Heart right ventricle (tissue), 16 donors: ENCODE measurements around the gene CFAP157. TPM values are rescaled to one million over a fixed set of nuclear protein-coding genes. Genes with fewer than 3 reads are reported as not detected.

Experiments
- ATAC-seq, 8 donors: fragments of 200-7000 bp; cut with Tn5 transposase; one replicate each; pipeline ENCODE4 v1.9.1; 2020; ENCODE audit warnings: mild to moderate bottlenecking in 8 of 8, moderate library complexity in 8 of 8, moderate number of reproducible peaks in 1 of 8
- DNase-seq, 2 donors: peaks; one replicate each; pipeline ENCODE4 v3.0.0-alpha.2; 2020
- H3K27ac ChIP-seq, 10 donors: fragments of 200-600 bp; sonication (generic) in 2 of 10; one replicate each; pipeline versions ENCODE4 v1.5.0 to v1.8.0; 2020 to 2022; ENCODE audit warnings: mild to moderate bottlenecking in 3 of 10
- H3K27me3 ChIP-seq, 7 donors: fragments of 200-600 bp; one replicate each; pipeline ENCODE4 v1.8.0; 2021 to 2022; ENCODE audit warnings: mild to moderate bottlenecking in 2 of 7
- H3K36me3 ChIP-seq, 9 donors: fragments of 200-600 bp; sonication (generic) in 1 of 9; one replicate each; pipeline versions ENCODE4 v1.5.0 to v1.8.0; 2020 to 2022; ENCODE audit warnings: mild to moderate bottlenecking in 2 of 9
- H3K4me1 ChIP-seq, 9 donors: fragments of 200-600 bp; sonication (generic) in 1 of 9; one replicate each; pipeline versions ENCODE4 v1.5.0 to v1.8.0; 2020 to 2022; ENCODE audit warnings: mild to moderate bottlenecking in 4 of 9
- H3K4me3 ChIP-seq, 10 donors: fragments of 200-600 bp; sonication (generic) in 2 of 10; one replicate each; pipeline versions ENCODE4 v1.5.0 to v1.8.0; 2020 to 2022; ENCODE audit warnings: mild to moderate bottlenecking in 7 of 10, moderate library complexity in 2 of 10
- H3K9me3 ChIP-seq, 11 donors: fragments of 200-600 bp in 10 of 11; sonication (generic) in 2 of 11; one replicate each; pipeline versions ENCODE4 v1.5.0 to v1.8.0; 2013 to 2022; ENCODE audit warnings: mild to moderate bottlenecking in 2 of 11, control low read depth in 1 of 11, moderate library complexity in 1 of 11
- WGBS, 2 donors: extraction: QIAGEN DNeasy Blood & Tissue Kit; methylation state at CpG; one replicate each; pipeline ENCODE4 v1.1.7; 2013; ENCODE audit warnings: inconsistent platforms in 1 of 2; 5-methylcytosine and 5-hydroxymethylcytosine counted together
- intact Hi-C, 10 donors: fragments of 100-400 bp; cut with DNase I; formaldehyde crosslinking; loops; one replicate each; pipeline versions ENCODE4 v1.11.1 to v1.14.2; 2022
- polyA plus RNA-seq, 2 donors: library from polyadenylated mRNA; stranded (reverse); fragments of 200-250 nt; gene quantifications; one replicate each; pipeline ENCODE4 v1.2.3, GENCODE V29; 2013
- total RNA-seq, 10 donors: library from RNA; stranded (reverse); fragmentation: NEBNext Ultra II Directional in 3 of 10; extraction: Animal tissue kit (Norgen Biotek cat#: 25700) in 3 of 10; gene quantifications; one replicate each; pipeline versions ENCODE4 v1.2.1 to v1.2.4, GENCODE V29; 2021 to 2023
- TF ChIP-seq, protein P1 (sequence below), 9 donors: fragments of 200-600 bp; sonication (generic) in 2 of 9; IDR thresholded peaks; one replicate each; pipeline versions ENCODE4 v1.5.0 to v1.8.0; 2021 to 2022; ENCODE audit warnings: antibody characterized with exemption in 9 of 9, mild to moderate bottlenecking in 5 of 9, moderate library complexity in 1 of 9
- donor health status: Arrhythmogenic right ventricular cardiomyopathy.
- donor health status: ischemic (EF 13 %, LVEDD 7.1; RV severe dilation, severe dysfunction).
- donor health status: healthy with polysubstance abuse.
- donor health status: DM: no; HTN: yes; CAD: no.
- donor health status: DM: no; HTN: no; CAD: no.
- donor health status: ischemic (EF 25% LVEDD 6.9; RV normal size, moderate dysfunction).
- donor health status: ischemic (EF 25% LVEDD 5.7; RV mildly dilated, moderate dysfunction).
- donor health status: healthy.
- donor health status: DM: yes; HTN: yes; CAD: no.
- donor health status: Ischemic cardiomyopathy.
- donor health status: ischemic (EF 35%, LVEDD 5.7; RV mildly dilated, moderate dysfunction).
- donor health status: nonischemic (EF 11% LVEDD 7.7; RV severe dilation, severe dysfunction).
- donor health status: DM: yes; HTN: yes; CAD: no.
- donor health status: PGD.
- donor health status: ischemic (EF 29% LVEDD 5.4; RV normal size, mild dysfunction).
- donor health status: nonischemic (EF 23%, LVEDD 6.1; RV moderate dilation, normal function).

The CFAP157 gene
- total and polyA plus RNA-seq, 12 donors: 0.10 to 0.19 (median 0.14) TPM; not detected in 8

GRCh38 chr9:127762111-127762676 is 55.4 kb downstream of the CFAP157 start:
- peak; percentile 70 to 91 for DNase-seq
- H3K27me3 ChIP-seq: peaks cover 0 to 5% (median 0%) of the 10 kb centered on the region in 7 donors
- H3K4me1 ChIP-seq: peaks cover 13 to 97% (median 66%) of the 10 kb centered on the region in 9 donors
- ATAC-seq: peak; percentile 70 to 85 (median 78)
- 33 to 39% methylated on average over 16 of the region's 16 CpGs for WGBS, 2 donors
- no peaks in the 10 kb centered on the region for H3K9me3 ChIP-seq
- H3K36me3 ChIP-seq: peaks cover 0 to 58% (median 0%) of the 10 kb centered on the region in 9 donors
- H3K27ac ChIP-seq: peak overlapping the region; percentile 75 to 97 (median 88)
- intact Hi-C loops: loop anchor here in 1 of 10 donors (5.0 kb wide), 1 partner anchor 95 kb away; no protein-coding TSS in a partner anchor
- TF ChIP-seq, protein P1, sequence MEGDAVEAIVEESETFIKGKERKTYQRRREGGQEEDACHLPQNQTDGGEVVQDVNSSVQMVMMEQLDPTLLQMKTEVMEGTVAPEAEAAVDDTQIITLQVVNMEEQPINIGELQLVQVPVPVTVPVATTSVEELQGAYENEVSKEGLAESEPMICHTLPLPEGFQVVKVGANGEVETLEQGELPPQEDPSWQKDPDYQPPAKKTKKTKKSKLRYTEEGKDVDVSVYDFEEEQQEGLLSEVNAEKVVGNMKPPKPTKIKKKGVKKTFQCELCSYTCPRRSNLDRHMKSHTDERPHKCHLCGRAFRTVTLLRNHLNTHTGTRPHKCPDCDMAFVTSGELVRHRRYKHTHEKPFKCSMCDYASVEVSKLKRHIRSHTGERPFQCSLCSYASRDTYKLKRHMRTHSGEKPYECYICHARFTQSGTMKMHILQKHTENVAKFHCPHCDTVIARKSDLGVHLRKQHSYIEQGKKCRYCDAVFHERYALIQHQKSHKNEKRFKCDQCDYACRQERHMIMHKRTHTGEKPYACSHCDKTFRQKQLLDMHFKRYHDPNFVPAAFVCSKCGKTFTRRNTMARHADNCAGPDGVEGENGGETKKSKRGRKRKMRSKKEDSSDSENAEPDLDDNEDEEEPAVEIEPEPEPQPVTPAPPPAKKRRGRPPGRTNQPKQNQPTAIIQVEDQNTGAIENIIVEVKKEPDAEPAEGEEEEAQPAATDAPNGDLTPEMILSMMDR (IDR thresholded peaks at IDR 0.05): no peak
- H3K4me3 ChIP-seq: peak overlapping the region in 9 of 10 donors; percentile 27 to 54 (median 40)

- Histone ChIP-seq H3K27me3 (peaks cover 0 to 4% (median 0%) of the 10 kb centered on the region in 7 donors), H3K4me1 (peaks cover 13 to 99% (median 81%) of the 10 kb centered on the region in 9 donors), H3K4me3 (peak overlapping the region in 1 of 10 donors; percentile 54), H3K9me3 (no peaks in the 10 kb centered on the region), H3K27ac (peak overlapping the region; percentile 73 to 97 (median 88)), H3K36me3 (peaks cover 0 to 42% (median 0%) of the 10 kb centered on the region in 9 donors)
- DNase-seq: peak; percentile 73 to 85
- TF ChIP-seq, protein P1 (IDR thresholded peaks at IDR 0.05): peak; percentile 20 to 66 (median 55)
- 30 to 37% methylated on average over 7 of the region's 7 CpGs for WGBS, 2 donors
- intact Hi-C loops: loop anchor here in 1 of 10 donors (5.0 kb wide), 1 partner anchor 93 kb away; no protein-coding TSS in a partner anchor
- ATAC-seq: peak; percentile 60 to 86 (median 76)
These were observed 57.2 kb downstream of the CFAP157 start for GRCh38 chr9:127763918-127764384.

- ATAC-seq (no peak), DNase-seq (no peak)
- Histone ChIP-seq H3K4me1 (peaks cover 13 to 99% (median 86%) of the 10 kb centered on the region in 9 donors), H3K27ac (peak overlapping the region in 9 of 10 donors; percentile 67 to 97 (median 88)), H3K27me3 (no peaks in the 10 kb centered on the region), H3K4me3 (no peak overlapping the region), H3K36me3 (peaks cover 0 to 29% (median 0%) of the 10 kb centered on the region in 9 donors), H3K9me3 (no peaks in the 10 kb centered on the region)
- 51 to 78% methylated on average over 1 of the region's 1 CpG for WGBS, 2 donors
- intact Hi-C loops: no loop called here
- TF ChIP-seq, protein P1 (IDR thresholded peaks at IDR 0.05): no peak
These were observed 58.6 kb downstream of the CFAP157 start for GRCh38 chr9:127765418-127765817.

Other genes starting within 250 kb of the CFAP157 start
- gene STXBP1, start 94.7 kb upstream of the CFAP157 start, total RNA-seq: 10 to 100 TPM; 36.8 to 59.2 (median 49.4) TPM
- gene STXBP1, start 94.7 kb upstream of the CFAP157 start, polyA plus RNA-seq: 10 to 100 TPM; 14.4 to 16.5 TPM
- 10 to 100 TPM in 8 of 10 donors, 1 to 10 TPM in 2; 8.1 to 14.1 (median 11.5) TPM for gene PTRH1, start 8.7 kb downstream of the CFAP157 start, total RNA-seq
- 10 to 100 TPM; 10.8 to 47.0 TPM for gene PTRH1, start 8.7 kb downstream of the CFAP157 start, polyA plus RNA-seq
- gene TTC16, start 9.1 kb downstream of the CFAP157 start, total RNA-seq: under 1 TPM in 9 of 10 donors, not detected in 1; 0.04 to 0.61 (median 0.32) TPM
- gene TTC16, start 9.1 kb downstream of the CFAP157 start, polyA plus RNA-seq: 1 to 10 TPM in 1 of 2 donors, under 1 TPM in 1; 0.04 to 1.4 TPM
- gene TOR2A, start 28.3 kb downstream of the CFAP157 start, total RNA-seq: 1 to 10 TPM; 1.5 to 6.3 (median 2.2) TPM
- gene TOR2A, start 28.3 kb downstream of the CFAP157 start, polyA plus RNA-seq: 1 to 10 TPM; 6.9 to 7.6 TPM
- gene SH2D3C, start 71.7 kb downstream of the CFAP157 start, total RNA-seq: 10 to 100 TPM; 10.9 to 26.0 (median 17.7) TPM
- gene SH2D3C, start 71.7 kb downstream of the CFAP157 start, polyA plus RNA-seq: 10 to 100 TPM; 30.1 to 36.7 TPM
- gene CDK9, start 79.0 kb downstream of the CFAP157 start, total RNA-seq: 10 to 100 TPM; 30.9 to 59.0 (median 44.1) TPM
- gene CDK9, start 79.0 kb downstream of the CFAP157 start, polyA plus RNA-seq: 10 to 100 TPM; 32.5 to 47.7 TPM
- 10 to 100 TPM; 40.2 to 58.5 (median 46.5) TPM for gene FPGS, start 95.9 kb downstream of the CFAP157 start, total RNA-seq
- 10 to 100 TPM; 40.7 to 45.5 TPM for gene FPGS, start 95.9 kb downstream of the CFAP157 start, polyA plus RNA-seq
- 100 to 1,000 TPM in 8 of 10 donors, 10 to 100 TPM in 2; 76.8 to 263 (median 137) TPM for gene ENG, start 147.7 kb downstream of the CFAP157 start, total RNA-seq
- gene ENG, start 147.7 kb downstream of the CFAP157 start, polyA plus RNA-seq: 100 to 1,000 TPM; 199 to 310 TPM
- 100 to 1,000 TPM; 553 to 918 (median 731) TPM for gene AK1, start 170.7 kb downstream of the CFAP157 start, total RNA-seq
- gene AK1, start 170.7 kb downstream of the CFAP157 start, polyA plus RNA-seq: 1,000 to 10,000 TPM in 1 of 2 donors, 100 to 1,000 TPM in 1; 500 to 1,050 TPM
- gene ST6GALNAC6, start 192.6 kb downstream of the CFAP157 start, total RNA-seq: 10 to 100 TPM; 32.8 to 52.0 (median 44.7) TPM
- gene ST6GALNAC6, start 192.6 kb downstream of the CFAP157 start, polyA plus RNA-seq: 10 to 100 TPM; 33.0 to 40.5 TPM
- 10 to 100 TPM; 23.2 to 52.9 (median 33.9) TPM for gene ST6GALNAC4, start 210.1 kb downstream of the CFAP157 start, total RNA-seq
- 10 to 100 TPM; 10.8 to 48.6 TPM for gene ST6GALNAC4, start 210.1 kb downstream of the CFAP157 start, polyA plus RNA-seq
- under 1 TPM in 7 of 10 donors, not detected in 3; 0.25 to 0.59 (median 0.47) TPM for gene PIP5KL1, start 223.8 kb downstream of the CFAP157 start, total RNA-seq
- gene PIP5KL1, start 223.8 kb downstream of the CFAP157 start, polyA plus RNA-seq: under 1 TPM in 1 of 2 donors, not detected in 1; 0.28 TPM
- gene DPM2, start 230.9 kb downstream of the CFAP157 start, total RNA-seq: 10 to 100 TPM in 8 of 10 donors, 1 to 10 TPM in 2; 7.2 to 15.4 (median 12.3) TPM
- gene DPM2, start 230.9 kb downstream of the CFAP157 start, polyA plus RNA-seq: 10 to 100 TPM; 16.7 to 31.1 TPM